SK-N-SH (cell line): ENCODE results near the gene SLC52A3. TPM values are rescaled to one million over a fixed set of nuclear protein-coding genes. Genes with fewer than 3 reads are reported as not detected.
"Not testable (repeated sequence)": the region's sequence is repeated elsewhere in the genome, so short reads cannot be mapped to it uniquely, and the experiment has no call there.

ENCODE experiments used
- CTCF ChIA-PET: fragments of 300-600, 350-600 bp; formaldehyde crosslinking; extraction: SDS; loops from one replicate; lab custom pipeline; 2021; lab: Yijun Ruan, JAX
- POLR2A ChIA-PET: fragments of 350-600 bp; sonication (Branson Sonifier 250); formaldehyde crosslinking; extraction: SDS; loops from one replicate; lab custom pipeline; 2020; ENCODE audit warnings: antibody characterized with exemption, inconsistent platforms; lab: Yijun Ruan, JAX
- DNase-seq: peaks from one replicate; pipeline ENCODE4 v3.0.0; 2012
- H2AFZ ChIP-seq: fragments of 200-600 bp; sonication (generic); 2 replicates; pipeline ENCODE4 v1.8.1; 2016; ENCODE audit warnings: antibody characterized with exemption, mild to moderate bottlenecking, low read depth
- H3F3A ChIP-seq: fragments of 200-600 bp; sonication (generic); replicated peaks from 2 replicates; pipeline ENCODE3; 2016; ENCODE audit warnings: antibody characterized with exemption, mild to moderate bottlenecking; ENCODE audit not compliant: insufficient read depth
- H3K27ac ChIP-seq, 2 experiments: fragments of 200-500 bp in 1 of 2; fragments of 200-600 bp in 1 of 2; sonication (Bioruptor generic) in 1 of 2; sonication (generic), shearing (Covaris generic) in 1 of 2; 2 replicates each; pipeline versions ENCODE4 v1.5.1 to v1.6.1; 2014 to 2016; ENCODE audit warnings: low read depth in 2 of 2, inconsistent platforms in 1 of 2, low read length in 1 of 2, mild to moderate bottlenecking in 1 of 2, mixed read lengths in 1 of 2
- H3K27me3 ChIP-seq: fragments of 200-600 bp; sonication (generic), shearing (Covaris generic); 2 replicates; pipeline ENCODE4 v1.6.1; 2016; ENCODE audit warnings: mixed run types; ENCODE audit not compliant: insufficient read depth
- H3K36me3 ChIP-seq, 2 experiments: fragments of 200-500 bp in 1 of 2; fragments of 200-600 bp in 1 of 2; sonication (Bioruptor generic) in 1 of 2; sonication (generic) in 1 of 2; replicated peaks in 1 of 2; 2 replicates each; pipeline versions ENCODE3 to v1.5.1; 2014 to 2016; ENCODE audit warnings: low read length in 1 of 2, mild to moderate bottlenecking in 1 of 2; ENCODE audit not compliant: insufficient read depth in 2 of 2, control insufficient read depth in 1 of 2
- H3K4me1 ChIP-seq, 2 experiments: fragments of 200-500 bp in 1 of 2; fragments of 200-600 bp in 1 of 2; sonication (Bioruptor generic) in 1 of 2; sonication (generic), shearing (Covaris generic) in 1 of 2; 2 replicates each; pipeline versions ENCODE4 v1.5.1 to v1.6.1; 2014 to 2016; ENCODE audit warnings: low read depth in 1 of 2, low read length in 1 of 2, mixed run types in 1 of 2; ENCODE audit not compliant: insufficient read depth in 2 of 2, control insufficient read depth in 1 of 2
- H3K4me2 ChIP-seq: fragments of 200-600 bp; sonication (generic), shearing (Covaris generic); 2 replicates; pipeline ENCODE4 v1.6.1; 2017; ENCODE audit warnings: mixed run types
- H3K4me3 ChIP-seq, 2 experiments: fragments of 200-500 bp in 1 of 2; fragments of 200-600 bp in 1 of 2; sonication (Bioruptor generic) in 1 of 2; sonication (generic), shearing (Covaris generic) in 1 of 2; 2 replicates each; pipeline versions ENCODE4 v1.5.1 to v1.8.1; 2014 to 2016; ENCODE audit warnings: low read depth in 2 of 2, inconsistent platforms in 1 of 2, low read length in 1 of 2, mild to moderate bottlenecking in 1 of 2, mixed read lengths in 1 of 2, moderate library complexity in 1 of 2
- H3K79me2 ChIP-seq: fragments of 200-600 bp; sonication (generic); 2 replicates; pipeline ENCODE4 v1.8.1; 2017; ENCODE audit warnings: mild to moderate bottlenecking; ENCODE audit not compliant: insufficient read depth
- H3K9ac ChIP-seq: fragments of 200-600 bp; sonication (generic); 2 replicates; pipeline ENCODE4 v1.6.1; 2017; ENCODE audit warnings: mixed run types
- H3K9me2 ChIP-seq: fragments of 200-600 bp; sonication (generic); 2 replicates; pipeline ENCODE4 v1.6.1; 2017; ENCODE audit warnings: mixed run types
- H3K9me3 ChIP-seq: fragments of 200-600 bp; sonication (generic); 2 replicates; pipeline ENCODE4 v1.6.1; 2017; ENCODE audit warnings: mixed run types, mild to moderate bottlenecking, moderate library complexity
- H4K20me1 ChIP-seq: fragments of 200-600 bp; sonication (generic); 2 replicates; pipeline ENCODE4 v1.6.1; 2017; ENCODE audit warnings: mild to moderate bottlenecking, mixed run types; ENCODE audit not compliant: insufficient read depth
- CHD2 ChIP-seq: fragments of 150-350 bp; IDR thresholded peaks from 2 replicates; pipeline ENCODE4 v1.6.1; 2018; ENCODE audit warnings: low read length; ENCODE audit not compliant: partially characterized antibody
- ELF1 ChIP-seq: IDR thresholded peaks from 2 replicates; pipeline ENCODE4 v1.4.0; 2012
- EP300 ChIP-seq, 2 experiments: IDR thresholded peaks; 2 replicates each; pipeline versions ENCODE4 v1.4.0 to v1.6.1; 2012; ENCODE audit warnings: borderline replicate concordance in 1 of 2, low read depth in 1 of 2, low read length in 1 of 2
- EZH2phosphoT487 ChIP-seq: fragments of 200-600 bp; sonication (generic); IDR thresholded peaks from 2 replicates; pipeline ENCODE4 v1.6.1; 2017; ENCODE audit warnings: low read depth, mixed run types, mild to moderate bottlenecking, antibody characterized with exemption, moderate library complexity, borderline replicate concordance
- FOXJ3 ChIP-seq: sonication (generic); formaldehyde crosslinking; IDR thresholded peaks from 2 replicates; pipeline ENCODE4 v1.5.1; 2020; ENCODE audit warnings: mild to moderate bottlenecking, missing genetic modification reagents
- FOXM1 ChIP-seq: IDR thresholded peaks from 2 replicates; pipeline ENCODE4 v1.4.0; 2012; ENCODE audit warnings: low read depth, mild to moderate bottlenecking
- JUND ChIP-seq: IDR thresholded peaks from 2 replicates; pipeline ENCODE4 v1.4.0; 2012
- MEF2A ChIP-seq: IDR thresholded peaks from 2 replicates; pipeline ENCODE4 v1.4.0; 2012; ENCODE audit warnings: low read depth, borderline replicate concordance
- MXI1 ChIP-seq: IDR thresholded peaks from 2 replicates; pipeline ENCODE4 v1.6.1; 2012; ENCODE audit warnings: mild to moderate bottlenecking, low read depth, low read length, improper control_type of control experiment
- NFIC ChIP-seq: IDR thresholded peaks from 2 replicates; pipeline ENCODE4 v1.4.0; 2012; ENCODE audit warnings: borderline replicate concordance
- NRF1 ChIP-seq: IDR thresholded peaks from 2 replicates; pipeline ENCODE4 v1.6.1; 2012; ENCODE audit warnings: low read depth, mild to moderate bottlenecking, low read length
- REST ChIP-seq: IDR thresholded peaks from 2 replicates; pipeline ENCODE4 v1.6.1; 2012; ENCODE audit warnings: mild to moderate bottlenecking, low read depth, low read length, moderate library complexity
- SIN3A ChIP-seq: IDR thresholded peaks from 2 replicates; pipeline ENCODE4 v1.6.1; 2012; ENCODE audit warnings: low read depth, mild to moderate bottlenecking, low read length, moderate library complexity, borderline replicate concordance
- SMC3 ChIP-seq: IDR thresholded peaks from 2 replicates; pipeline ENCODE4 v1.6.1; 2012; ENCODE audit warnings: low read depth, low read length, improper control_type of control experiment
- TAF1 ChIP-seq: IDR thresholded peaks from 2 replicates; pipeline ENCODE4 v1.6.1; 2012; ENCODE audit warnings: low read depth, mild to moderate bottlenecking, low read length, moderate library complexity, borderline replicate concordance
- TCF12 ChIP-seq: IDR thresholded peaks from 2 replicates; pipeline ENCODE4 v1.4.0; 2012
- TEAD4 ChIP-seq: IDR thresholded peaks from 2 replicates; pipeline ENCODE4 v1.4.0; 2012; ENCODE audit warnings: mild to moderate bottlenecking, borderline replicate concordance; ENCODE audit not compliant: insufficient read depth
- YY1 ChIP-seq: IDR thresholded peaks from 2 replicates; pipeline ENCODE4 v1.4.0; 2012; ENCODE audit warnings: low read depth, mild to moderate bottlenecking
- WGBS: methylation state at CpG from one replicate; pipeline ENCODE4 v1.1.6; 2017; ENCODE audit warnings: low lambda C conversion rate; 5-methylcytosine and 5-hydroxymethylcytosine counted together
- polyA plus RNA-seq, 3 experiments: library from polyadenylated mRNA; depleted of rRNA; stranded (reverse); fragments of >200 nt; gene quantifications; 2 replicates each; pipeline ENCODE4 v1.2.3, GENCODE V29; 2012
- TF ChIP-seq, protein P1 (sequence below): fragments of 150-350 bp; IDR thresholded peaks from 2 replicates; pipeline ENCODE4 v1.6.1; 2016; ENCODE audit warnings: mild to moderate bottlenecking, low read depth, low read length
- TF ChIP-seq, protein P2 (sequence below): fragments of 200-600 bp; sonication (generic); IDR thresholded peaks from 2 replicates; pipeline ENCODE4 v1.6.1; 2017; ENCODE audit warnings: antibody characterized with exemption, mild to moderate bottlenecking, moderate library complexity

Gene SLC52A3
- polyA plus RNA-seq, 1 of the 3 experiments (the other 2 are of a cell fraction): not detected

- TF ChIP-seq CHD2: no peak
These were observed 46.9 kb upstream of the SLC52A3 start (continued) for GRCh38 chr20:815226-815625.

DNA sequence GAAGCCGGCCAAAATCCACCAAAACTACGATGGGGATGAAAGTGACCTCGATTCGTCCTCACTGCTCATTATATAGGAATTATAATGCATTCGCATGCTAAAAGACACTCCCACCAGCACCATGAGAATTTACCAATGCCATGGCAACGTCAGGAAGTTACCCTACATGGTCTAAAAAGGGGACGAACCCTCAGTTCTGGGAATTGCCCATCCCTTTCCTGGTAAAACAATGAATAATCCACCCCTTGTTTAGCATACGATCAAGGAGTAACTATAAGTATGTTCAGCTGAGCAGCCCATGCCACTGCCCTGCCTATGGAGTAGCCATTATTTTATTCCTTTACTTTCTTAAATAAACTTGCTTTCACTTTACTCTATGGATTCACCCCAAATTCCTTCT is 45.1 kb upstream of the SLC52A3 start:
- Histone ChIP-seq H3K27me3 (no peaks in the 10 kb centered on the region), H3K9me2 (no peaks in the 10 kb centered on the region), H3K9me3 (no peaks in the 10 kb centered on the region), H3K27ac (no peak overlapping the region), H2AFZ (no peak overlapping the region), H4K20me1 (no peaks in the 10 kb centered on the region), H3K4me1 (no peaks in the 10 kb centered on the region), H3K36me3 (no peaks in the 10 kb centered on the region), H3K4me3 (no peak overlapping the region), H3F3A (no peaks in the 10 kb centered on the region), H3K9ac (no peak overlapping the region), H3K4me2 (no peak overlapping the region), H3K79me2 (no peaks in the 10 kb centered on the region)
- DNase-seq: no peak
- WGBS: 41% methylated on average over 8 of the region's 8 CpGs
- POLR2A ChIA-PET: no interaction called here
- TF ChIP-seq FOXM1 (no peak), EZH2phosphoT487 (no peak), MXI1 (no peak), CHD2 (no peak), TCF12 (no peak), ELF1 (no peak), TAF1 (no peak), SIN3A (no peak), REST (no peak), NRF1 (no peak), NFIC (no peak), YY1 (no peak), JUND (no peak), SMC3 (no peak), TEAD4 (no peak), FOXJ3 (CRISPR knock-in tag) (no peak), MEF2A (no peak), EP300 (IDR thresholded peaks at IDR 0.05; ENCODE audit: borderline replicate concordance in 1 of 2, low read depth in 1 of 2, low read length in 1 of 2) (no peak)
- TF ChIP-seq, protein P1, sequence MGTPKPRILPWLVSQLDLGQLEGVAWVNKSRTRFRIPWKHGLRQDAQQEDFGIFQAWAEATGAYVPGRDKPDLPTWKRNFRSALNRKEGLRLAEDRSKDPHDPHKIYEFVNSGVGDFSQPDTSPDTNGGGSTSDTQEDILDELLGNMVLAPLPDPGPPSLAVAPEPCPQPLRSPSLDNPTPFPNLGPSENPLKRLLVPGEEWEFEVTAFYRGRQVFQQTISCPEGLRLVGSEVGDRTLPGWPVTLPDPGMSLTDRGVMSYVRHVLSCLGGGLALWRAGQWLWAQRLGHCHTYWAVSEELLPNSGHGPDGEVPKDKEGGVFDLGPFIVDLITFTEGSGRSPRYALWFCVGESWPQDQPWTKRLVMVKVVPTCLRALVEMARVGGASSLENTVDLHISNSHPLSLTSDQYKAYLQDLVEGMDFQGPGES: no peak
- TF ChIP-seq, protein P2, sequence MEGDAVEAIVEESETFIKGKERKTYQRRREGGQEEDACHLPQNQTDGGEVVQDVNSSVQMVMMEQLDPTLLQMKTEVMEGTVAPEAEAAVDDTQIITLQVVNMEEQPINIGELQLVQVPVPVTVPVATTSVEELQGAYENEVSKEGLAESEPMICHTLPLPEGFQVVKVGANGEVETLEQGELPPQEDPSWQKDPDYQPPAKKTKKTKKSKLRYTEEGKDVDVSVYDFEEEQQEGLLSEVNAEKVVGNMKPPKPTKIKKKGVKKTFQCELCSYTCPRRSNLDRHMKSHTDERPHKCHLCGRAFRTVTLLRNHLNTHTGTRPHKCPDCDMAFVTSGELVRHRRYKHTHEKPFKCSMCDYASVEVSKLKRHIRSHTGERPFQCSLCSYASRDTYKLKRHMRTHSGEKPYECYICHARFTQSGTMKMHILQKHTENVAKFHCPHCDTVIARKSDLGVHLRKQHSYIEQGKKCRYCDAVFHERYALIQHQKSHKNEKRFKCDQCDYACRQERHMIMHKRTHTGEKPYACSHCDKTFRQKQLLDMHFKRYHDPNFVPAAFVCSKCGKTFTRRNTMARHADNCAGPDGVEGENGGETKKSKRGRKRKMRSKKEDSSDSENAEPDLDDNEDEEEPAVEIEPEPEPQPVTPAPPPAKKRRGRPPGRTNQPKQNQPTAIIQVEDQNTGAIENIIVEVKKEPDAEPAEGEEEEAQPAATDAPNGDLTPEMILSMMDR: no peak
- CTCF ChIA-PET: interaction anchor here (1.8 to 7.2 kb wide), 2 partner anchors 145 to 295 kb away, joined by 9 to 267 read pairs; no protein-coding TSS in a partner anchor

DNA sequence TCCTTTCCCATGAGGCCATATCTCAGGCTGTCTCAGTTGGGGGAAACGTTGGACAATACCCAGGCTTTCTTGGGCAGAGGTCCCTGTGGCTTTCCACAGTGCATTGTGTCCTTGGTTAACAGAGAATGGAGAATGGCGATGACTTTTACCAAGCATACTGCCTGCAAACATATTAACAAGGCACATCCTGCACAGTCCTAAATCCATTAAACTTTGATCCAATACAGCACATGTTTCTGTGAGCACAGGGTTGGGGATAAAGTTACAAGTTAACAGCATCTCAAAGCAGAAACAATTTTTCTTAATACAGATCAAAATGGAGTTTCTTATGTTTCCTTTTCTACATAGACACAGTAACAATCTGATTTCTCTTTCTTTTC is 44.1 kb upstream of the SLC52A3 start:
- H3K4me2 ChIP-seq, H3F3A ChIP-seq, H3K36me3 ChIP-seq, H3K9ac ChIP-seq, H3K4me1 ChIP-seq, CTCF ChIA-PET, H3K79me2 ChIP-seq, POLR2A ChIA-PET, H3K9me3 ChIP-seq, H4K20me1 ChIP-seq, H3K4me3 ChIP-seq, H3K27ac ChIP-seq, H3K9me2 ChIP-seq, H2AFZ ChIP-seq, H3K27me3 ChIP-seq, DNase-seq: not testable (repeated sequence)
- WGBS: 43% methylated on average over 2 of the region's 2 CpGs
